LNCAP (cell line): Measurements from ENCODE around the gene VSIG8.

ENCODE experiments used
- CTCF ChIP-seq: fragments of 450-650 bp; IDR thresholded peaks from 2 replicates; pipeline ENCODE4 v1.5.1; 2017; ENCODE audit warnings: mild to moderate bottlenecking

VSIG8 gene

GRCh38 chr1:159862031-159862430 is 426 bp downstream of the VSIG8 start:
- no peak for TF ChIP-seq CTCF

DNA sequence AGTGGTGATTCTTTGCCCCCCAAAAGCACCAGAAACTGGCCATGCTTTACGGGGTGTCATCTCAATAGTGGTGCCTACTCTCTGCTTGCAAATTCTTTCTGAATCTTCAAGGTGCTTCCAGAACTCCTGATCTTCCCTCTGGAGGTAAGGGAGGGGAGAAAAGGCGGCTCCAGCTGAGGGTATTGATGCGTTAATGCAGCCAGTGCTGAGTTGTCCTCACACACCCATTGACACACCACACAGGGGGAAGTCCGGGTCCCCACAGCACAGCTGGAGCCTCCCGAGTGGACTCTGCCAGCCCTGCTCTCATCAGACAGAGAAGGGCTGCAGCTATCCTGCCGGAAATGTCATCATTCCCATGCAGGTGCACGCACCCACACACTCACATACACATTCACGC is 1.2 kb downstream of the VSIG8 start:
- no peak for TF ChIP-seq CTCF

- no peak for TF ChIP-seq CTCF
Measured at GRCh38 chr1:159860456-159860855, 2.0 kb downstream of the VSIG8 start.

DNA sequence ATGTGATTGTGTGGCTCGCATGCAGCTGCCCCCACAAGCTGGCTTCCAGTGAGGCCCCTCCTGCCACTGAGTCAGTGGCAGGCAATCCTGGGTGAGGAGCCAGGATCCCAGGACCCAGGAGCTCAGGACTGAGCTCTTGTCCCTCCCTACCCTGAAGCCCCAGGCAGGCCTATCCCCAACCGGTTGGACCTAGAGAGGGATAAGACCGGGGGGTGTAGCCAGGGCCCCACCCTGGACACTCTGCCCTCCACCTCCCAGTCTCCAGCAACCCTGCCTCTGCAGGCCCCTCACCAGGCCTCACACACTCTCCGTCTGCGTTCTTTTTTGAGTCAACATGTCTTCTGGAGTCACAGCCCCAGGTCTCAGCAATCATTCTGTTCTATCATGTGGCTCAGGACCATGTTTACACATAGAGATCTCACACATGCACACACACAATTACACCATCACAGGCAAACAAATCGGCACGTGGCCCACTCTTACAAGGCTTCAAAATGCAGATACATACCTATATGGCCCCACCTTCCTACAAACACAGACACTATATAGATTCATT is 2.6 kb downstream of the VSIG8 start:
- TF ChIP-seq CTCF = no peak

GRCh38 chr1:159857889-159858288 is 4.6 kb downstream of the VSIG8 start:
- TF ChIP-seq CTCF = no peak

DNA sequence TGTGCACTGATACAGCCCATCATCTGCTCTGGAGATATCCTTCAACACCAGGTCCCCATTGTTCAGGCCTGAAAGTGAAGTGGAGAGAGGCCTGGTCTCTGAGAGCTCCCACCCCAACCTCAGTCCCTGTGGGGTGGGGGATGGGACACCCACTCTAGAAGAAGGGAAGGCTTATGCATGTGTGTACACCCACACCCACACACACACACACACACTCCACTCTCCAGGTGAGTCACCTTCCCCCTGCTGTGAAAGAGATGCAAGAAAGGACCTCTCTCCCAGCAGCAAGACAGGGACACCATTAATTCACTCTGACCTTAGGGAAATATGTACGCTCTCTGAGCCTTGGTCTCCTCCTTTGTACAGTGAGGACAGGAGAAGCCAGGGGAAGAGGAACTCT is 5.9 kb downstream of the VSIG8 start:
- no peak for TF ChIP-seq CTCF

GRCh38 chr1:159855709-159856108 is 6.7 kb downstream of the VSIG8 start:
- TF ChIP-seq CTCF = no peak

DNA sequence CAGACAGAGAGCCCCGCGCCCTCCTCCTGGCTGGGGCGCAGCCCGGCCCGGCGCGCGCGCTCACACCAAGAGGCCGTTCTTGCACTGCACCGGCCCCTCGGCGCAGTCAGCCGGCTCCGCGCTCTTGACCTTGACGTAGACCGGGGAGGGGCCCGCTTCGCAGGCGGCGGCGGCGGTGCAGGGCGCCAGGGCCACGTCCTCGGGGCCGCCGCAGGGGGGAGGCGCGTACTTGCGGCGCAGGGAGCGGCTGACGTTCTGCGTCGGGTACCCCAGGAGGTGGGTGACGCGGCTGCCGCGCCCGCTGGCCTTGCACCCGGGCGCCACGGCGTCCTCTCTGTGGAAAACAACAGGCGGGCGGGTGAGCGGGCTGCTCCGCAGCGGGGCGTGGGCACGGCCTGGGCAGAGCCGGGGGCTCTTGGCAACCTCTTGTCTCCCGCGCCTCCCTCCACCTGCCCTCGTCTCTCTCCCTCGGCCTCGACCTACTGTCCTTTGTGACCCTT is 7.7 kb downstream of the VSIG8 start:
- no peak for TF ChIP-seq CTCF
